ENCODE measurements around the gene LBH. TPM values are rescaled to one million over a fixed set of nuclear protein-coding genes. Genes with fewer than 3 reads are reported as not detected.

The LBH gene
- polyA plus RNA-seq, 1 donor: 91.3 TPM

DNA sequence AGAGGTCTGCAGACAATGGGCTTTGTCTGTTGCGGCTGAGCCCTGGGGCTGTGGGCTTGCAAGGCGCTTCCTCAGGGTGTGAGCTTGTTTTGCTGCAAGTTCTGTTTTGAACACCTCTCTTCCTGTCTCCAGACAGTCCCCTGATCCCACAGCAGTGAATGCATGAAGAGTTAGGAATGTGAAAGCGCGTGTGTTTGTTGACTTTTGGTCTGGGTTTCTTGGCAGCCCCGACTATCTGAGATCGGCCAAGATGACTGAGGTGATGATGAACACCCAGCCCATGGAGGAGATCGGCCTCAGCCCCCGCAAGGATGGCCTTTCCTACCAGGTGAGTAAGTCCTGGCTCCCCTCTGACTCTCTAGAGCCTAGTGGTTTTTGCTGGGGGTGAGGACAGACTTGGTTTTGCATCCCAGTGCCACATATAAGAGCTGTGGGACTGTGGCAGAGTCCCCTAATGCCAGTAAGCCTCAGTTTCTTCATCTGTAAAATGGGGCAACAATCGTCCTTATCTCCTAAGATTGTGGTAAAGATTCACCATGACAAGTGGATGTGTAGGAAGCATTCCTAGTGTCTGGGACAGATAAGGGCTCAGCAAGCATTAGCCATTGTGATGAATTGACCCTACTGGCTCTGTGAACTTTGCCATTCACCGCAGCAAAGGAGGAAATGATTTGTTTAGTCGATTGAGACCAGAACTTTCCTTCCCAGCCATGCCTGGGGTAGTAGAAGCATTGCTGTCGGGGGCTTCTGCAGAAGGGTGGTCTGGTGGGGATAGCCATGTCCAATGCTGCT lies 3.0 kb downstream of the LBH start:
- peak; percentile 50 for DNase-seq

GRCh38 chr2:30235008-30235655 lies 3.8 kb downstream of the LBH start:
- no peak for DNase-seq

DNA sequence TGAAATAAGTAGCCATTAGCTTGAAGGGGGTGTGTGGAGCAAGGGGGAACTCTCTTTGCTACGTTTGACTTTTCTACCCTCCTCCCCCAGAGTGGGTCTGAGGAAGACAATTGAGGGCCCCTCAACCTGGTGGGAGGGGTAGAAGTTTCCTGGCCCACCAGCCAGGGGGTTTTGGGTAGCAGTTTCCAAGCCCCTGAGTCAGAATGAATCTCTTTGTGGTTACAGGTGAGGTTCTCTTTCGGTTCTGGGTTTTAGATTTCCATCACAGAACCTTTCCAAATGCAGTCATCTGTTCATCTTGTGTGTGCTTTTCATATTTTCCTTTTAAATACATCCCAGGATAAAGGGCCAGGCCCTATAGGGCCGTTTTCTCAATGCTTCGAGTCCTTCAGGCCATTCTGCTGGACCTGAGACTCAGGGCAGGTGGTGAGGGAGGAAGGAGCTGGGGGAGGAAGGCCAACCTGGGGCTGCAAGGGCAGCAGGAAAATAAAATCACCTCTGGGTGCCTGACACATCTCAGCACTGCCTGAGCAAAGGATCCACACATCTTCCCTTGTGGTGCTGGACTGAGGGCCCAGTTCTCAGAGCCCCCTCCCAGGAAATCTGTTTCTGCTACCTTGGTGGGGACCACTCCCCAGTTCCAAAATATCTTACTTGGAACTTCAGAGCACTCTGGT lies 4.7 kb downstream of the LBH start:
- DNase-seq: no peak

DNA sequence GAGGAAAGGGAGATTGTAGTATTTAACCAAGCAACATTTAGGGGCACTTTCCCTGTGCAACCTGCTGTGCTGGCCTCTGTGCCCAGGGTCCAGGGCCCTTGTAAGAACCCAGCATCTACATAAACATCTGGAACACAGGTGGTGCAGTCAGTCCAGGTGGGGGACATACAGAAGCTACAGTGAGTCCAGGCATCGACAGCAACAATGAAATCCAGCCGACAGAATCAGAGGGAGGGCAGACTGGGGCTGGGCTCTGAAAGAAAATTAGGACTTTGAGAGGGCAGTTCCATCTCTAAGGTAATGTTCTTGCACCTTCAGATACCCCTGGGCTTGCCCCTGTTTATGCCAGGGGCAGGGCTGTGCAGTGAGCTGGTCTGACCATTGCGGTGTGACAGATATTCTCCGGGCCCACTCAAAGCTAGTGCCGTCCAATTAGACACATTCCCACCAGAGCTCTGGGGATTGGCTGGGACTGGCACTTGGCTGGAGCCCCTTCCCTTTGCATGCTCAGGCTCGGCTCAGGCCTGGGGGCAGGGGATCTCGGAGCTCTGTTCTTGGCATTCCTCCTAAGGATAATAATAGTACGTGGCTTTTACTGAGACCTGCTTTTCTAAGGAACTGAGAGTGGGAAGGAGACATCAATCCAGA lies 5.4 kb downstream of the LBH start:
- no peak for DNase-seq

DNA sequence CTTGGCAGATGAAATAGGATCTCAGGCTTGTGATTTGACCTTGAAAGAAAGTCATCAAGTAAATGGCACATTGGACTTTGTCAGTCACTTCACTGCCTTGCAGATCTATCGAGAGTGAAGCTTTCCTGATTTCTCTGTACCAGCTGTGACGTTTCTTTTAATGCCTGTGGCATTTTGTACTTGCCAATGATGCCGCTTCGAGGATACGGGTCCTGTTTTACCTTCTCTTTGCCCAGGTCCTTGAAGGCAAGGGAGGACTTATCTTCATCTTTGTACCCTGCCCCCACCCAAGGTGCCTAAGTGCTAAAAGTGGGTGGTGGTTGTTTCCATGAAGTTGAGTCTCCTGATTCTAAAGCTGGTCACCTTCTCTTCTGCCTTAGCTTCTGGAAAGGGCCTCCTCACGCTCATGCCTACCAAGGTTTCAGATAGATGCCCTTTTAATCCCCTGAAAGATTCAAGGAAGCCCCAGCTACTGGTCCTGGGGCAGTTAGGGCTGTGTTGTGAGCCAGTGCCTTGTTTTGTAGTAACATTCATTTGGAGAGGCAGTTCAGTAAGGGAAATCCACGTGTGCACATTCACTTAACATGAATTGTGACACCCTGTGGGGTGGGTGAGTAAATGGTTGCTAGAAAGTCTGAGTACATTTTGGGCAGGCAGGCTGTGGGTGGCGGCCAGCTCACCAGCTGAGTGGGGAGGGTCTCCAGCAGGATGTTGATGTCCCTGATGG lies 6.1 kb downstream of the LBH start:
- DNase-seq: no peak

DNA sequence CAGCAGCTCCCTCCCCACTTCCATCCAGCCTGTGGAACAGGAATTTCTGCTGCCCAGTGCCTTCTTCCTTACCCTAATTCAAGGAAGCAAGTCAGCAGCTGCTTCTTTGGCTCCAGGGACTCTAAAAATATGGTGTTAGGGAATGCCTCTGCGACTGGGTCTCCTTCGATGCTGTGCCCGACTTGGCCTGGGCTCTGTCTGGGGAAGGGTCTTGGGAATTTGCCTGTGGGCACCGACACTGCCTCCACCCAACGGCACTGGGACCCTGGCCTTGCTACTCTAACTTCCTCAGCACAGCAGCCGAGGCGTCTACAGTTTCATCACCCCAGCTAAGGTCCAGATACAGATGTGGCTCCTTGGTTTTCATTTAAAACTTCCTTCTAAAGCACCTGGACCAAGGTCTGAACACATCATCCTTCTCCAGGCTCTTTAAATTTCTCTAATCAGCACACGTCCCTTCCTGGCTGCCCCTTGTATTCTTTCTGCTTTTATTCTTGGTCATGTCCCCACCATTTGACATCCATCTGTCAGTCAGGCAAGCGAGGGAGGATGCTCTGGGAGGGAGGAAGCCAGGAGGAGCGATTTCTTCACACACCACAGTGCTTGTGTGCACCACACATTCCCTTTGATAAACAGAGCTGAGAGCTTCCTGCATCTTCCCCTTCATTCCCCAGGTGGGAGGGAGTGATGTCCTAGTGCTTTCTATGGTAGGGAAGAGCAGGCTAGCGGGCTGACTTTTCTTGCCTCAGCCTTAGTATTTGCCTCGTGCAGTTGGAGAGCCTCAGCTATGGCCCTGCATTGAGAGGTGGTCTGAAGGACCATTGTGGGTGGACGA lies 6.8 kb downstream of the LBH start:
- DNase-seq: no peak

DNA sequence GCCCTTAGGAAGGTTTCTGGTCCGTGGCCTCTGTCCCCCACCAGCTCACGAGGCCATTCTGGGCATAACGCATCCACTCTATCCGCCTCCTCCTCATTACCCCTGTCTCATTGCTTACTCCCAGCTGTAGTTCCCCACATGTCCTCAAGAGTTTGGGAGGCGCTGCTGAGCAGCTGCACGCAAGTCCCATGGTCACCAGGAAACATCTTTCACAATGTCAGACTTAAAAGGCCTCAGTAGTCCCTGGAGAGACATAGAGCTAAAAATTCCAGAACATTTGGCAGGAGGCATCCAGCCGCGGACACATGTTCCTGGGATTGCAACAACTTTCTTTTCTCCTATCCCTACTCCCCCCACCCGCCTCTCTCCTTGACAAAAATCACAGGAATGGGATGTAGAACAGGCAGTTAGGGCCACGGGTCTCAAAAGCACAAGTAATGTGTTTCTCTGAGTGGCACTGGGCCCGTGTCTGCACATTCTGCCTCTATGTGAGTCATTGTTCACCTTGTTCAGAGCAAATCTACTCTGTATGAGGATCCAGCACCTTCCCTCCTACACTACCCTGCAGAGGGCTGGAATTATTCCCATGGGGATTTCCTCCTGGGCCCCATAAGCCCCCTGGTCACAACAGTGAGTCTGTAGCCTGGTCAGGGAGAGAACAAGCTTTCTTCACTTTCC lies 8.1 kb downstream of the LBH start:
- peak; percentile 62 for DNase-seq

DNA sequence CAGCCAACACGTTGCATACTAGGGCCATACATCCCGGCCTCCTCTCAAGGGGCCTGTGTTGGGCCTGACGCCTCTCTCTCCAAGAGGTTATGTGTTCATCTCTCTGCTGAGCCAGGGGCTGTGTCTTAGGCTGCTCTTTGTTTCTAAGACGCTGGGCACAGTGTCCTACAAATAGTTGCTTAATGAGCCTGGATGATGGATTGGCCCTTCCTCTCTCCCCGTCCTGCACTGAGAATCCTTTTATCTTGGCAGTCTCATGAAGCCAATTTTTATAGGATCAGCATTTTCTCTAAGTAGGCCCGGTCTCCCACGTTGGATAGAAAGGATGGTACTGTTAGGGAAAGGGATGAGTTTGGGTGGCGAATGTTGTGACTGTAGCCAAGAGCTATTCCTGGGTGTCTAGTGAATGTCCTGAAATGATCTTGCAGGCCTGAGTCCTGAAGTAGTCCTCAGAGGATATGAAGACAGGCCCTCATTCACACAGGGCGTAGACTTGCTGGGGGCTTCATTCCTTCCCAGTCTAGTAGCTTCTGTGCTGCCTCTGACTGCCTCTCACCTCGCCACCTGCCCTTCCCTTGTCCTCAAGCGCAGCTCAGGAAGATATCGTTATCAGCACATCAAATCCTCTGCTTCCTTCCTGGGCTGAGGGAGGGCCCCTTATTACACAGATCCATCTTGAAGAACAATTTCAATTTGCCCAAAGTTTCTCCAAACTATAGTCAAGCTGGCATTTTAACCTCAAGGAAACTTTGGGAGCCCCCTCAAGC lies 8.8 kb downstream of the LBH start:
- DNase-seq: no peak

DNA sequence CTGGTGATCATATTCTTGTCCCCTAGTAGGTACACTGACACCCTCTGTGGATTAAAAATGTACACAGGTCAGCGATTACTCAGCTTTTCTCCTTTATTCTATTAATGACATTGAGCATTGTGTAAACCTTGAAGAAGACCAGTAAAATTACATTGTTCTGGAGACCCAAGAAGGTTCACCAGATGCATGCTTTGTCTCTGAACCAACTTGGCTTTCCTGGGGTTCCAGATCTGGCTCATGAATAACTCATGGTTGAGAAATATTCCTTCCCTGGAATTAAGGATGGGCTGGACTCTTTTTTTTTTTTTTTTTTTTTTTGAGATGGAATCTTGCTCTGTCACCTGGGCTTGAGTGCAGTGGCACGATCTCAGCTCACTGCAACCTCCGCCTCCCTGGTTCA lies 11.9 kb downstream of the LBH start:
- no peak for DNase-seq

DNA sequence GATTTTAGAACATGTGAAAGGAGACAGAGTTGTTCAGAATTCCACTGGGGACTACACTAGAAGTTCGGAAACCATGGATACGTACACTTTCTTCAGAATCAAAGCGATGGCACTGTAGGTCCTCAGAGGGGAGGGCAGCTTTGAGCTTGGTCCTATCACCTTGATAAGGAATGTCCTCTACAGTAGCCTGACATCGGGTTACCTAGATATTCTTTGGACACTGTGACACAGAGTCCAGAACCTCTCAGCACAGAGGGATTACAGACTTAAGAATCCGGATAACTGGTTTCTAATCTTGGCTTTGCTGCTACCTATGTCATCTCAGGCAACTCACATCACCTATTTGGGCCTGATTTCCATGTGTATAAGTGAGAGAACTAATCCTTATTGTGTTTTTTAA lies 14.0 kb downstream of the LBH start:
- no peak for DNase-seq

GRCh38 chr2:30248791-30249190 lies 17.5 kb downstream of the LBH start:
- no peak for DNase-seq

DNA sequence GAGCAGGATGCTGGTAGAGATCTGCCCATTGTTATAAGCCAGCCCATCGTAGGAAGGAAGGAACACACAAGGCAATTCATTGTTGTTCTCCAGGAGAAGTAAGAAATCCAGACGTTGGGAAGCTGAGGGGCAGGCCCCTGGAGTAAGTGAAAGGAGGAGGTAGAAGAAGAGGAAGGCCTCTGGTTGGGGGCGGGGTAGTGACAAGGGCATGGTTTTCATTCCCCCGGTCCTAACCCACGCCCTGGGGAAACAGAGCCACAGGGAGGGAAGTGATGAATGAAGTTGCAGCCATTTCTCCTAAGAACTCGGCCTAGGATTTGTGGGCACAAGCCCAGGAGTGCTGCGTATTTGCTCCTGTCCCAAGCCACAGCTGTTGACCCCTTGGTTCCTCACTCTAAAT lies 18.0 kb downstream of the LBH start:
- no peak for DNase-seq

- DNase-seq: no peak
These were observed 19.1 kb downstream of the LBH start for GRCh38 chr2:30250421-30250820.

- DNase-seq: no peak
These were observed 21.7 kb downstream of the LBH start for GRCh38 chr2:30252723-30253701.

GRCh38 chr2:30253873-30254684 lies 22.7 kb downstream of the LBH start:
- no peak for DNase-seq

DNA sequence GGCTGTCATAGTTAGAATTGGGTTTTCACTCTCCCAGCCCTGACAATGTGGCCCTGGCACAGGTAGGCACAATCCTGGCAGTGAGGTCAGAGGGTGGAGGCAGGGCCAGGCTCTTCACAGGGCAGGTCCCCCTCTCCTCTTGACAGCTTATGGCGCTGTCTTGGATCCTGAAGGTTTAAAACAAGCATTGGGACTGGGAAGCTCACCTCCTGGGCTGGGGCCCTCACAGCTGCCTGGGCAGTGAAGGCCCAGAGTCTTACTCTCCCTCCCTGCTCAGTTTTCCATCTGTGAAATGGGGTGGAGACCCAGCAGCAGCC lies 23.3 kb downstream of the LBH start:
- no peak for DNase-seq

DNA sequence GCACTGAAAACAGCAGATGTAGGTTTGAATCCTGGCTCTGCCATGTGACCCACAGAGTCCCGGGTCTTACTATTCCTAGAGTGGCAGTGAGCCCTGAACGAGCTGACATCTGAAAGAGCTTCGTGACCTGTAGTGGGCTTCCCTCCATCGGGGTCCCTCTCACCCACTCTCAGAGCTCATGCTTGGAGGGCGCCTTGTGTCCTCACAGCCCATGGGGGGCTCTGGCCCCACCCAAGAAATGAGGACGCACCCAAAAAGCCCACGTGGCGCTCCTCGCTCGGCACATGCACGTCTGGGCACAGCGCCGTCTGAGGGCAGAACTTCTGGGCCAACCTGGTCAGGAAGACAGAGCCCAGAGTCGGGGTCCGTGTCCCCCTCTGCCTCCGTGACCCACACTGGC lies 23.7 kb downstream of the LBH start:
- DNase-seq: no peak
